H1 (cell line): Measurements from ENCODE around the gene CC2D1A. TPM values are rescaled to one million over a fixed set of nuclear protein-coding genes. Genes with fewer than 3 reads are reported as not detected.

Source experiments
- CTCF ChIA-PET: fragments of 300-600 bp; sonication (Branson Sonifier 250); formaldehyde crosslinking; loops from one replicate; lab custom pipeline; 2021; ENCODE audit not compliant: partially characterized antibody; lab: Charles Lee
- POLR2A ChIA-PET: fragments of 300-600 bp; sonication (Branson Sonifier 250); formaldehyde crosslinking; loops from one replicate; lab custom pipeline; 2021; ENCODE audit warnings: inconsistent platforms; ENCODE audit not compliant: partially characterized antibody; lab: Charles Lee
- DNase-seq, 2 experiments: peaks; one replicate each; pipeline versions ENCODE4 v3.0.0 to v3.0.0-alpha.2; 2010 to 2022; ENCODE audit warnings: low spot score in 2 of 2, low read depth in 1 of 2, mixed read lengths in 1 of 2
- FAIRE-seq: peaks from 2 replicates; lab custom pipeline; 2011; peaks lifted over from hg19 to GRCh38; lab: Jason Lieb, UNC
- H2AFZ ChIP-seq: 2 replicates; pipeline ENCODE4 v1.8.1; 2012; ENCODE audit warnings: low read length, inconsistent platforms
- H2AK5ac ChIP-seq: 2 replicates; pipeline ENCODE4 v1.6.1; 2013; ENCODE audit warnings: low read depth, low read length
- H2BK120ac ChIP-seq: replicated peaks from 2 replicates; pipeline ENCODE3; 2013; ENCODE audit warnings: low read depth, low read length, inconsistent platforms
- H2BK12ac ChIP-seq: 2 replicates; pipeline ENCODE4 v1.6.1; 2013; ENCODE audit warnings: low read depth, low read length
- H2BK15ac ChIP-seq: 2 replicates; pipeline ENCODE4 v1.6.1; 2013; ENCODE audit warnings: low read length
- H2BK20ac ChIP-seq: 2 replicates; pipeline ENCODE4 v1.6.1; 2013; ENCODE audit warnings: low read length
- H2BK5ac ChIP-seq: 2 replicates; pipeline ENCODE4 v1.6.1; 2013; ENCODE audit warnings: low read depth, low read length
- H3K14ac ChIP-seq: 2 replicates; pipeline ENCODE4 v1.6.1; 2013; ENCODE audit warnings: inconsistent platforms; ENCODE audit not compliant: insufficient read length
- H3K18ac ChIP-seq: 2 replicates; pipeline ENCODE4 v1.6.1; 2013; ENCODE audit warnings: low read length; ENCODE audit errors: extremely low read depth
- H3K23ac ChIP-seq: 2 replicates; pipeline ENCODE4 v1.6.1; 2013; ENCODE audit warnings: inconsistent platforms; ENCODE audit not compliant: insufficient read length
- H3K23me2 ChIP-seq: 2 replicates; pipeline ENCODE4 v1.6.1; 2013; ENCODE audit warnings: low read depth, low read length
- H3K27ac ChIP-seq: 2 replicates; pipeline ENCODE4 v1.6.1; 2011; ENCODE audit warnings: low read depth, low read length, inconsistent platforms
- H3K27me3 ChIP-seq, 4 experiments: replicated peaks in 1 of 4; 1 replicate in 1 of 4; 2 replicates in 3 of 4; pipeline versions ENCODE4 v1.6.1 to v1.8.1; 2011 to 2013; ENCODE audit warnings: low read length in 3 of 4, mild to moderate bottlenecking in 3 of 4, inconsistent platforms in 2 of 4, mixed read lengths in 2 of 4, moderate library complexity in 1 of 4; ENCODE audit not compliant: control insufficient read depth in 3 of 4, insufficient read depth in 3 of 4; ENCODE audit errors: extremely low read depth in 1 of 4
- H3K36me3 ChIP-seq, 4 experiments: 2 replicates each; pipeline versions ENCODE4 v1.6.1 to v1.8.1; 2011 to 2013; ENCODE audit warnings: mild to moderate bottlenecking in 4 of 4, low read length in 3 of 4, moderate library complexity in 2 of 4, control low read depth in 1 of 4, inconsistent platforms in 1 of 4; ENCODE audit not compliant: insufficient read depth in 4 of 4, control insufficient read depth in 2 of 4
- H3K4ac ChIP-seq: replicated peaks from 2 replicates; pipeline ENCODE3; 2013; ENCODE audit warnings: low read length, low read depth, mixed read lengths, inconsistent platforms; ENCODE audit not compliant: insufficient read length
- H3K4me1 ChIP-seq, 4 experiments: replicated peaks in 1 of 4; 1 replicate in 1 of 4; 2 replicates in 3 of 4; pipeline versions ENCODE4 v1.6.1 to v1.8.1; 2011 to 2013; ENCODE audit warnings: low read length in 3 of 4, inconsistent platforms in 2 of 4, mixed read lengths in 1 of 4; ENCODE audit not compliant: insufficient read depth in 4 of 4, control insufficient read depth in 3 of 4
- H3K4me2 ChIP-seq, 2 experiments: 2 replicates each; pipeline versions ENCODE4 v1.6.1 to v1.8.1; 2011 to 2013; ENCODE audit warnings: low read depth in 2 of 2, low read length in 2 of 2, control low read depth in 1 of 2, inconsistent platforms in 1 of 2, mild to moderate bottlenecking in 1 of 2; ENCODE audit not compliant: insufficient read depth in 1 of 2
- H3K4me3 ChIP-seq, 4 experiments: fragments of 200-600, 300-600 bp in 1 of 4; sonication (generic), shearing (Covaris generic), sonication (Bioruptor Twin) in 1 of 4; 2 replicates each; pipeline versions ENCODE4 v1.5.1 to v1.8.1; 2011 to 2016; ENCODE audit warnings: low read length in 4 of 4, low read depth in 3 of 4, control low read depth in 2 of 4, inconsistent platforms in 2 of 4, mild to moderate bottlenecking in 2 of 4, mixed read lengths in 1 of 4, moderate library complexity in 1 of 4; ENCODE audit not compliant: insufficient read depth in 2 of 4; ENCODE audit errors: extremely low read depth in 1 of 4
- H3K56ac ChIP-seq: replicated peaks from 2 replicates; pipeline ENCODE3; 2013; ENCODE audit warnings: low read depth, mild to moderate bottlenecking, mixed read lengths, low read length, inconsistent platforms; ENCODE audit not compliant: insufficient read length
- H3K79me1 ChIP-seq: 2 replicates; pipeline ENCODE4 v1.6.1; 2013; ENCODE audit warnings: low read depth, low read length, control low read depth
- H3K79me2 ChIP-seq, 2 experiments: 2 replicates each; pipeline versions ENCODE4 v1.6.1 to v1.8.1; 2012 to 2013; ENCODE audit warnings: low read length in 2 of 2, mild to moderate bottlenecking in 2 of 2, inconsistent platforms in 1 of 2; ENCODE audit not compliant: insufficient read depth in 2 of 2, control insufficient read depth in 1 of 2
- H3K9ac ChIP-seq, 4 experiments: replicated peaks in 1 of 4; 1 replicate in 1 of 4; 2 replicates in 3 of 4; pipeline versions ENCODE4 v1.6.1 to v1.8.1; 2011 to 2013; ENCODE audit warnings: low read depth in 3 of 4, low read length in 3 of 4, control low read depth in 2 of 4, mild to moderate bottlenecking in 2 of 4, moderate library complexity in 2 of 4, inconsistent platforms in 1 of 4; ENCODE audit errors: extremely low read depth in 1 of 4
- H3K9me3 ChIP-seq, 2 experiments: 2 replicates each; pipeline versions ENCODE4 v1.6.1 to v1.8.1; 2012 to 2013; ENCODE audit warnings: mild to moderate bottlenecking in 2 of 2, moderate library complexity in 2 of 2, control low read depth in 1 of 2, inconsistent platforms in 1 of 2, low read depth in 1 of 2, low read length in 1 of 2, mixed read lengths in 1 of 2; ENCODE audit not compliant: insufficient read depth in 2 of 2
- H4K20me1 ChIP-seq, 2 experiments: replicated peaks in 1 of 2; 2 replicates each; pipeline versions ENCODE3 to v1.8.1; 2011 to 2013; ENCODE audit warnings: inconsistent platforms in 2 of 2, low read length in 2 of 2, mild to moderate bottlenecking in 1 of 2; ENCODE audit not compliant: insufficient read depth in 2 of 2, control insufficient read depth in 1 of 2
- H4K5ac ChIP-seq: 2 replicates; pipeline ENCODE4 v1.6.1; 2013; ENCODE audit warnings: low read length, low read depth, mixed read lengths, inconsistent platforms; ENCODE audit not compliant: insufficient read length
- H4K8ac ChIP-seq: 2 replicates; pipeline ENCODE4 v1.8.0; 2013; ENCODE audit warnings: mild to moderate bottlenecking, moderate library complexity, low read length, inconsistent platforms; ENCODE audit not compliant: insufficient read depth; ENCODE audit errors: extremely low read depth
- H4K91ac ChIP-seq: replicated peaks from 2 replicates; pipeline ENCODE3; 2013; ENCODE audit warnings: low read length, mixed read lengths, inconsistent platforms; ENCODE audit not compliant: insufficient read length
- POLR2A ChIP-seq, 2 experiments: IDR thresholded peaks; 1 replicate in 1 of 2; 2 replicates in 1 of 2; pipeline ENCODE4 v1.6.1; 2011; ENCODE audit warnings: low read depth in 2 of 2, low read length in 2 of 2, mild to moderate bottlenecking in 2 of 2; ENCODE audit errors: control extremely low read depth in 1 of 2
- SIX5 ChIP-seq: IDR thresholded peaks from 2 replicates; pipeline ENCODE4 v1.6.1; 2011; ENCODE audit warnings: mild to moderate bottlenecking, low read depth, low read length
- WGBS, 2 experiments: shearing (Covaris generic) in 1 of 2; methylation state at CpG; one replicate each; pipeline versions ENCODE4 v1.1.6 to v1.1.7; 2013 to 2015; ENCODE audit warnings: low lambda C conversion rate in 2 of 2, mixed read lengths in 2 of 2, inconsistent platforms in 1 of 2, low coverage in 1 of 2, missing lambda C conversion rate in 1 of 2; ENCODE audit not compliant: insufficient replicate concordance in 2 of 2, insufficient coverage in 1 of 2, insufficient read length in 1 of 2; ENCODE audit errors: extremely low coverage in 1 of 2, missing lambda C conversion rate in 1 of 2; 5-methylcytosine and 5-hydroxymethylcytosine counted together
- polyA plus RNA-seq, 7 experiments: library from polyadenylated mRNA; depleted of rRNA in 3 of 7; stranded (reverse) in 5 of 7; unstranded in 2 of 7; fragments of >200 nt in 5 of 7; fragments of 200-250 nt in 2 of 7; gene quantifications; 1 replicate in 5 of 7; 2 replicates in 1 of 7; 4 replicates in 1 of 7; pipeline versions ENCODE4 v1.2.1 to v1.2.3, GENCODE V29; 2011 to 2013; ENCODE audit warnings: missing spikeins in 2 of 7, mixed read lengths in 2 of 7
- total RNA-seq: library from RNA; stranded (reverse); fragmentation: NEBNext Ultra II Directional; extraction: Animal tissue kit (Norgen Biotek cat#: 25700); gene quantifications from 2 replicates; pipeline ENCODE4 v1.2.1, GENCODE V29; 2021

Gene CC2D1A
- total and polyA plus RNA-seq, 2 of the 8 experiments (the other 6 are each of a cell fraction or from before 2014, with no cell fraction given), result 12.5 to 33.0 TPM

DNA sequence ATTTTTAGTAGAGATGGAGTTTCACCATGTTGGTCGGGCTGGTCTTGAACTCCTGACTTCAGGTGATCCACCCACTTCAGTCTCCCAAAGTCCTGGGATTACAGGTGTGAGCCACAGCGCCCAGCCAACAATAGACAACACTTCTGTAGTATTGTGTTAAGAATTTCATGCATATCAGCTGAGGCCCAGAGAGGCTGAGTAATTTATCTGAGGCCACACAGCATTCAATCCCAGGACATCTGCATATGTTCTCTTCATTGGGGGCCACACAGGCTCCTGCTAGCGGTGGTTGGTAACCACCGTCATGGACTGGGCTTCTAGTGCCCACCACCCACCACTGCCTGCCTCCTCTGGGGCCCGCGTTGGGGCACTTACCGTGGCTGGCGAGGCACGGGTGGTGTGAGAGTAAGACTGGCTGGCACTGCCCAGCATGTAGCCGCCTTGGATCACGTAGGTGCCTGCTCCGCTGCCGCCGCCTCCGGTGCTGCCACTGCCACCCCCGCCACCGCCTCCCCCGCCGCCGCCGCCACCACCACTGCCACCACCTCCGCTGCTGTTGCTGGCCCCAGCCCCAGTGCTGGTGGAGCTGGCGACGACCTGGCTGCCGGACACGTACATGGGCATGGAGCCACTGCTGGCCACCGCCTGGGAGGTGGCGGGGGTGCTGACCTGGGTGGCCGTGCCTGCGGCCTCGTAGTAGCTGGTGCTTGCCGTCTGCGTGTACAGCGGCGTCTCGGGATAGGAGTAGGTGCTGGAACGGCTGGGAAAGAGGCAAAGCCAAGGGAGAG lies 66.6 kb downstream of the CC2D1A start:
- no peak for DNase-seq
- Histone ChIP-seq H3K27ac (no peak overlapping the region), H3K4ac (no peak overlapping the region), H3K23ac (no peak overlapping the region), H3K9me3 (no peaks in the 10 kb centered on the region), H2BK5ac (no peak overlapping the region), H4K5ac (no peak overlapping the region), H2AK5ac (no peak overlapping the region), H3K56ac (no peak overlapping the region), H4K91ac (no peak overlapping the region), H4K20me1 (no peaks in the 10 kb centered on the region), H3K36me3 (peaks cover 0 to 17% (median 11%) of the 10 kb centered on the region in 4 experiments; a peak in 5 of 8 replicates), H3K23me2 (0 out of 2 replicates have a peak, but pooled peaks cover 2% of the 10 kb centered on the region), H3K79me1 (no peaks in the 10 kb centered on the region), H3K4me3 (no peak overlapping the region), H3K4me1 (peaks cover 0 to 3% (median 0%) of the 10 kb centered on the region in 4 experiments; a peak in 1 of 7 replicates), H2BK20ac (no peak overlapping the region), H4K8ac (no peak overlapping the region), H3K18ac (no peak overlapping the region), H2BK120ac (no peak overlapping the region), H2AFZ (no peak overlapping the region), H3K79me2 (no peaks in the 10 kb centered on the region), H2BK12ac (0 out of 2 replicates have a peak overlapping the region, but pooled peaks have one; percentile 17), H3K14ac (no peak overlapping the region), H3K27me3 (no peaks in the 10 kb centered on the region), H2BK15ac (no peak overlapping the region), H3K9ac (no peak overlapping the region), H3K4me2 (no peak overlapping the region)
- ChIA-PET POLR2A (interaction anchor here (0.6 to 4.9 kb wide), 7 partner anchors 11 to 43 kb away, joined by 3 to 44 read pairs (median 3); no protein-coding TSS in a partner anchor), CTCF (interaction anchor here (1.2 to 10.3 kb wide), 6 partner anchors 13 to 100 kb away, joined by 3 to 77 read pairs (median 6); partner anchors contain the start of gene MISP3)
- FAIRE-seq, result no peak
- WGBS, 2 experiments, result 90% methylated on average over 27 of the region's 37 CpGs; no CpG with 5 or more reads in 1 of the 2 experiments
- TF ChIP-seq SIX5 (no peak), POLR2A (IDR thresholded peaks at IDR 0.05; ENCODE audit: control extremely low read depth in 1 of 2, low read depth in 2 of 2, low read length in 2 of 2) (no peak)
